ENCODE results near the gene FKBP4. TPM values are rescaled to one million over a fixed set of nuclear protein-coding genes. Genes with fewer than 3 reads are reported as not detected.

FKBP4 gene
- total and polyA plus RNA-seq, 2 of the 13 experiments (the other 11 are each of a cell fraction or from before 2014, with no cell fraction given) = 25.7 to 66.1 TPM

GRCh38 chr12:2842948-2843347 is 48.2 kb downstream of the FKBP4 start:
- peaks cover 20% of the 10 kb centered on the region for H3K4me1 ChIP-seq (ENCODE audit: insufficient read depth, low read length)
- H4K20me1 ChIP-seq (ENCODE audit: insufficient read depth, low read length) = no peaks in the 10 kb centered on the region
- H3K36me3 ChIP-seq (replicated peaks in 1 of 2; ENCODE audit: control insufficient read depth in 1 of 2, insufficient read depth in 2 of 2, low read length in 2 of 2) = peaks cover 3 to 4% of the 10 kb centered on the region in 2 experiments; a peak in 3 of 5 replicates
- POLR2A ChIA-PET = no interaction called here
- H3K9ac ChIP-seq (ENCODE audit: insufficient read depth, low read depth, low read length) = no peak overlapping the region
- no peak overlapping the region for H3K4me3 ChIP-seq (replicated peaks in 1 of 3; ENCODE audit: insufficient read depth in 1 of 3, low read depth in 2 of 3, low read length in 3 of 3)
- H3K27ac ChIP-seq (ENCODE audit: extremely low read length, insufficient read depth, low read length) = no peak overlapping the region
- no peaks in the 10 kb centered on the region for H3K9me3 ChIP-seq (ENCODE audit: low read length)
- intact Hi-C loops (cut with micrococcal nuclease; ENCODE audit: unreplicated experiment) = no loop called here
- 97% methylated on average over 5 of the region's 5 CpGs for WGBS (ENCODE audit: low lambda C conversion rate)
- H3K27me3 ChIP-seq (ENCODE audit: control insufficient read depth in 1 of 2, insufficient read depth in 2 of 2, low read length in 2 of 2) = no peaks in the 10 kb centered on the region; a peak in 1 of 5 replicates
- BruUV-seq (replicated peaks) = no TSS peak
- in situ Hi-C loops (cut with HindIII; ENCODE audit: extremely low pct_ligation_motif_present, low pct_unique_long_range_greater_than_20kb) = no loop called here
- CTCF ChIA-PET (ENCODE audit: low intra/inter-chr PET ratio, low total read pairs) = no interaction called here
- H3K4me2 ChIP-seq (ENCODE audit: low read depth, low read length) = no peak overlapping the region
- FAIRE-seq (no peak), ATAC-seq (no peak), DNase-seq (ENCODE audit: low spot score) (no peak)
- TF ChIP-seq HNRNPH1 (optimal IDR thresholded peaks at IDR 0.05; ENCODE audit: low read depth, low read length) = no peak
- H2AFZ ChIP-seq (ENCODE audit: low read length) = no peak overlapping the region
- H3K79me2 ChIP-seq (ENCODE audit: insufficient read depth, low read length) = no peaks in the 10 kb centered on the region

- CTCF ChIA-PET (ENCODE audit: low intra/inter-chr PET ratio, low total read pairs) = interaction anchor here (1.7 kb wide), 1 partner anchor 100 kb away, joined by 6 read pairs; no protein-coding TSS in a partner anchor
- Histone ChIP-seq H4K20me1 (ENCODE audit: insufficient read depth, low read length) (no peaks in the 10 kb centered on the region), H3K4me3 (replicated peaks in 1 of 3; ENCODE audit: insufficient read depth in 1 of 3, low read depth in 2 of 3, low read length in 3 of 3) (no peak overlapping the region), H3K27me3 (ENCODE audit: control insufficient read depth in 1 of 2, insufficient read depth in 2 of 2, low read length in 2 of 2) (no peaks in the 10 kb centered on the region; a peak in 1 of 5 replicates), H2AFZ (ENCODE audit: low read length) (no peak overlapping the region), H3K79me2 (ENCODE audit: insufficient read depth, low read length) (no peaks in the 10 kb centered on the region), H3K9me3 (ENCODE audit: low read length) (no peaks in the 10 kb centered on the region), H3K36me3 (replicated peaks in 1 of 2; ENCODE audit: control insufficient read depth in 1 of 2, insufficient read depth in 2 of 2, low read length in 2 of 2) (peaks cover 3 to 4% of the 10 kb centered on the region in 2 experiments; a peak in 2 of 5 replicates), H3K4me2 (ENCODE audit: low read depth, low read length) (no peak overlapping the region), H3K27ac (ENCODE audit: extremely low read length, insufficient read depth, low read length) (no peak overlapping the region), H3K4me1 (ENCODE audit: insufficient read depth, low read length) (peaks cover 38% of the 10 kb centered on the region), H3K9ac (ENCODE audit: insufficient read depth, low read depth, low read length) (no peak overlapping the region)
- TF ChIP-seq SRSF1 (optimal IDR thresholded peaks at IDR 0.05; ENCODE audit: low read depth, low read length) = no peak
- no peak for TF ChIP-seq ZIK1 (CRISPR knock-in tag; IDR thresholded peaks at IDR 0.05; ENCODE audit: borderline replicate concordance, low read depth)
- TF ChIP-seq IRX3 (CRISPR knock-in tag; IDR thresholded peaks at IDR 0.05; ENCODE audit: borderline replicate concordance, low read depth) = no peak
- no peak for TF ChIP-seq ZNF468 (CRISPR knock-in tag; IDR thresholded peaks at IDR 0.05)
- TF ChIP-seq, protein P1, sequence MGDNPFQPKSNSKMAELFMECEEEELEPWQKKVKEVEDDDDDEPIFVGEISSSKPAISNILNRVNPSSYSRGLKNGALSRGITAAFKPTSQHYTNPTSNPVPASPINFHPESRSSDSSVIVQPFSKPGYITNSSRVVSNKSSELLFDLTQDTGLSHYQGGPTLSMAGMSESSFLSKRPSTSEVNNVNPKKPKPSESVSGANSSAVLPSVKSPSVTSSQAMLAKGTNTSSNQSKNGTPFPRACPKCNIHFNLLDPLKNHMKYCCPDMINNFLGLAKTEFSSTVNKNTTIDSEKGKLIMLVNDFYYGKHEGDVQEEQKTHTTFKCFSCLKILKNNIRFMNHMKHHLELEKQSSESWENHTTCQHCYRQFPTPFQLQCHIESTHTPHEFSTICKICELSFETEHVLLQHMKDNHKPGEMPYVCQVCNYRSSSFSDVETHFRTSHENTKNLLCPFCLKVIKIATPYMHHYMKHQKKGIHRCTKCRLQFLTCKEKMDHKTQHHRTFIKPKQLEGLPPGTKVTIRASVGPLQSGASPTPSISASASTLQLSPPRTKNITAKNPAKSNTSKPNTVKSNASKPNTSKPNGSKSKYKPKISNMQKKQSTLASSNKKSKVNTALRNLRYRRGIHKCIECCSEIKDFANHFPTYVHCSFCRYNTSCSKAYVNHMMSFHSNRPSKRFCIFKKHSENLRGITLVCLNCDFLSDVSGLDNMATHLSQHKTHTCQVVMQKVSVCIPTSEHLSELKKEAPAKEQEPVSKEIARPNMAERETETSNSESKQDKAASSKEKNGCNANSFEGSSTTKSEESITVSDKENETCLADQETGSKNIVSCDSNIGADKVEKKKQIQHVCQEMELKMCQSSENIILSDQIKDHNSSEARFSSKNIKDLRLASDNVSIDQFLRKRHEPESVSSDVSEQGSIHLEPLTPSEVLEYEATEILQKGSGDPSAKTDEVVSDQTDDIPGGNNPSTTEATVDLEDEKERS (CRISPR knock-in tag; IDR thresholded peaks at IDR 0.05) = no peak
- no peak for TF ChIP-seq ZNF10 (CRISPR knock-in tag; IDR thresholded peaks at IDR 0.05; ENCODE audit: borderline replicate concordance, low read depth)
- no peak for TF ChIP-seq FUBP1 (CRISPR knock-in tag; IDR thresholded peaks at IDR 0.05; ENCODE audit: borderline replicate concordance)
- no peak for TF ChIP-seq ZNF678 (CRISPR knock-in tag; IDR thresholded peaks at IDR 0.05)
- no peak for TF ChIP-seq ZNF225 (CRISPR knock-in tag; IDR thresholded peaks at IDR 0.05)
- no peak for TF ChIP-seq ZNF337 (CRISPR knock-in tag; IDR thresholded peaks at IDR 0.05; ENCODE audit: borderline replicate concordance, low read depth)
- no peak for TF ChIP-seq TCF7 (IDR thresholded peaks at IDR 0.05; ENCODE audit: low read depth)
- BruUV-seq (replicated peaks) = no TSS peak
- FAIRE-seq = no peak
- WGBS (ENCODE audit: low lambda C conversion rate) = 83% methylated on average over 9 of the region's 9 CpGs
- DNase-seq (ENCODE audit: low spot score) = no peak
- ATAC-seq = no peak
- intact Hi-C loops (cut with micrococcal nuclease; ENCODE audit: unreplicated experiment) (loop anchor here (5.0 kb wide), 2 partner anchors 43 to 118 kb away; no protein-coding TSS in a partner anchor), in situ Hi-C loops (cut with HindIII; ENCODE audit: extremely low pct_ligation_motif_present, low pct_unique_long_range_greater_than_20kb) (loop anchor here (5.0 kb wide), 1 partner anchor 103 kb away; no protein-coding TSS in a partner anchor)
- POLR2A ChIA-PET = no interaction called here
Measured at GRCh38 chr12:2844786-2845185, 50.0 kb downstream of the FKBP4 start.

All from HepG2 (cell line).